GM19193 (cell line): ENCODE data around the gene RPA3.

Source experiments
- POLR2A ChIP-seq: IDR thresholded peaks from 4 replicates; pipeline ENCODE4 v1.6.1; 2011; ENCODE audit not compliant: insufficient read depth, insufficient read length; ENCODE audit errors: extremely low read depth

RPA3 gene

GRCh38 chr7:7620644-7621210, 97.7 kb downstream of the RPA3 start:
- no peak for TF ChIP-seq POLR2A

DNA sequence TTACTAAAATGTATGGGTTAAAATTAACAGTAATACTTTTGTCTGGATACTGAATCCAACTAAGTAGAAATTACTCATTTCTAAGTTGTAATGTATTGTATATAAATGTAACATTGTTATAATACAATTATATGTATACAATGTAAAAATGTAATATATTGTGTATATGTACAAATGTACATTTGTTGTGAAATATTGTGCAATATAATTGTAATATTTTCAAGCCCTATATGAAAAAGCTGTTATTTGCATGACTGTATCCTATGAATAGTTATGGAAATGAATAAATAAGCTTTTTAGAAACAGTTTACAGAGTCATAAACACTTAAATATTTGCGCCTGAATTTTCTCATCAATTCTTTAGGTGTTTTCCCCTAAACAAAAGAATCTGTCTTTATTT, 98.2 kb downstream of the RPA3 start:
- no peak for TF ChIP-seq POLR2A

DNA sequence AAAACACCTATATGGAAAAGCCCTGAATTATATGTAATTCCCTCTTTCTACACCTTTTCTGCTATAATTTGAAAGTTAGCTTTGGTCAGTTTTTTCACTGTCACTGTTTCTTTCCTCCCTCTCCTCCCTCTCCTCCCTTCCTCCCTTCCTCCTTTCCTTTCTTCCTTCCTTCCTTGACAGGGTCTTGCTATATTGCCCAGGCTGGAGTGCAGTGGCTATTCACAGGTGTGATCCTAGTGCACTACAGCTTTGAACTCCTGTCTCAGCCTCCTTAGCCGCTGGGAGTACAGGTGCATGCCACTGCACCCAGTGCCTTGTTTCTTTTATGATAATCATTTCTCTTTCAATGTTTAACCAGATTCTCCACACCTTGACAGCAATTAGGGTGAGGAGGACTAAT, 100.0 kb downstream of the RPA3 start:
- TF ChIP-seq POLR2A = no peak

DNA sequence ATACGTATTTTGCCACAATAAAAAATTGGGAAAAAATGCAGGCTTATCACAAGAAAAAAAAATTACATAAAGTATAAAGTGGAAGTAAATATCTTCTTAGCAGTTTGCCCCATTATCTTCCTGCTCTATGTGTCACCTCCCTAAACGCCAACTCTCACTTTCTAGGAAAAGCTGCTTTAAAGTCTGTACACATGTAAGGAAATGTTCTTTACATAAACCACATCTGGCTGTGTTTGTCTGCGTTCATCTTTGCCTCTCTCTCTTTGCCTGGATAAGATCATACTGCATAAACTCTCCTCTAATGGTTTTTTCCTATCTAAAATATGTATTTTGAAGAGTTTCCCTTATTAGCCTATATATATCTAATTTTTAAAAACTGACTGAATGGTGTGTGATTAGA, 100.9 kb downstream of the RPA3 start:
- TF ChIP-seq POLR2A = no peak

- TF ChIP-seq POLR2A = no peak
These were observed 104.2 kb downstream of the RPA3 start for GRCh38 chr7:7614018-7614741.

- no peak for TF ChIP-seq POLR2A
These were observed 105.2 kb downstream of the RPA3 start for GRCh38 chr7:7613210-7613609.

DNA sequence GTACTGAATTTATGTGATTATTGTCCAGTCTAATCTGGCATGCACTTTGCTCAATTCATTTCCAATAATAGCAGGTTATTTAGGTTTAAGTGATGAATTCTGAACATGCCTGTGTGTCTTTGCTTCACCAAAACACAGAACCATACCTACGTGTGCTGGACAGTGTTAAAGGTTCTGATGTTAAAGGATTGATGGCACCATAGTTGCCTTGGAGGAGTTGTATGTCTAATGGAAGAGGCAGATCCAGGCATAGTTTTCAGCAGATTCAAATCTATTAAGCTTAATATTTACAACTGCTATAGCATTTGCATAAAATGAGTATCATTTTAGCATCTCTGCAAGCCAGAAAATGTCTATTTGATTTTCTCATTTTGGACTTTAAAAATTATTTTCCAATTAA, 105.9 kb downstream of the RPA3 start:
- TF ChIP-seq POLR2A = no peak

GRCh38 chr7:7609330-7609729, 109.1 kb downstream of the RPA3 start:
- no peak for TF ChIP-seq POLR2A

DNA sequence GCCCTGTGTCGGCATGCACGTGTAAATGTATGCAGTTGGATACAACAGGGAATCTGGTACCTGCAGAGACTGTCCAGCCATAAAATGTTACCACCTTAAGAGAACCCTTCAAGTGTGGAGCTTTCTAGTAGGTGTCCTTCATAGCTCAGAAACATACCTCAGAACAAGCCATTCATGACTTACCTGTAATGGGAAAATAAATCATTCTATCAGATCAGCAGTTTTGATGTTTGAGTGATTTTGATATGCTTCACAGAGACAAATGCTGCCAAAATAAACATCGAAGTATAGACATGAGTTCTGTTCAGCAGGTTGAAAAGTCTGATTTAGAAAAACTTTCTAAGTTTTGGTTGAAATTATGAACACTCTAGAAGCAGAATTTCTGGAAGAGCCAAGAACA, 111.4 kb downstream of the RPA3 start:
- TF ChIP-seq POLR2A = no peak

DNA sequence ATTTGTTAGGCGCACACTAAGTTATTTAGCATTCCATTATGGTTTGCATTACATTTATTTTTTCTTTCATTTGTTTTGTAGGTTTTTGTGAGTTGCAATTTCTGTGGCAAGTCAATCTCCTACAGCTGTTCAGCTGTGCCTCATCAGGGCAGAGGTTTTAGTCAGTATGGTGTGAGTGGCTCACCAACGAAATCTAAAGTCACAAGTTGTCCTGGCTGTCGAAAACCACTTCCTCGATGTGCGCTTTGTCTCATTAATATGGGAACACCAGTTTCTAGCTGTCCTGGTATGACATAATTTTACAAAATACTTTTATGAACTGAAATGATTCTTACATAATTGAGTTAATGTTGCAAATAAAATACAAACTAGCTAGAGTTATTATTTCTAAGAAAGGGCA, 122.2 kb downstream of the RPA3 start:
- TF ChIP-seq POLR2A = no peak

GRCh38 chr7:7595451-7595850, 123.0 kb downstream of the RPA3 start:
- no peak for TF ChIP-seq POLR2A
